Retina (tissue), 1 donor: ENCODE measurements around the gene CFAP92.

Experiments
- DNase-seq: peaks from one replicate; pipeline ENCODE4 v3.0.0-alpha.2; 2016

Gene CFAP92

GRCh38 chr3:128975276-128975675 is 18.6 kb downstream of the CFAP92 start:
- DNase-seq = no peak

GRCh38 chr3:128973988-128974564 is 19.8 kb downstream of the CFAP92 start:
- no peak for DNase-seq

GRCh38 chr3:128971421-128972100 is 22.3 kb downstream of the CFAP92 start:
- DNase-seq = no peak

GRCh38 chr3:128970740-128971047 is 23.2 kb downstream of the CFAP92 start:
- no peak for DNase-seq

- DNase-seq = peak; percentile 78
Observed at GRCh38 chr3:128969993-128970739, 23.7 kb downstream of the CFAP92 start.

GRCh38 chr3:128967748-128968355 is 26.0 kb downstream of the CFAP92 start:
- no peak for DNase-seq

GRCh38 chr3:128965818-128966217 is 28.1 kb downstream of the CFAP92 start:
- DNase-seq = no peak

GRCh38 chr3:128965280-128965679 is 28.6 kb downstream of the CFAP92 start:
- no peak for DNase-seq

- no peak for DNase-seq
Observed at GRCh38 chr3:128956440-128956839, 37.4 kb downstream of the CFAP92 start.

- DNase-seq = peak; percentile 25
Observed at GRCh38 chr3:128950223-128950938, 43.5 kb downstream of the CFAP92 start.

GRCh38 chr3:128949158-128949557 is 44.7 kb downstream of the CFAP92 start:
- DNase-seq = no peak

- no peak for DNase-seq
Observed at GRCh38 chr3:128946411-128946810, 47.5 kb downstream of the CFAP92 start.

GRCh38 chr3:128945878-128946175 is 48.0 kb downstream of the CFAP92 start:
- no peak for DNase-seq

- no peak for DNase-seq
Observed at GRCh38 chr3:128945041-128945877, 48.6 kb downstream of the CFAP92 start.

- no peak for DNase-seq
Observed at GRCh38 chr3:128942161-128942952, 51.5 kb downstream of the CFAP92 start.

GRCh38 chr3:128940252-128940651 is 53.6 kb downstream of the CFAP92 start:
- DNase-seq = no peak

- no peak for DNase-seq
Observed at GRCh38 chr3:128936341-128936740, 57.5 kb downstream of the CFAP92 start.

GRCh38 chr3:128935922-128936321 is 58.0 kb downstream of the CFAP92 start:
- no peak for DNase-seq

GRCh38 chr3:128933922-128934253 is 60.0 kb downstream of the CFAP92 start:
- no peak for DNase-seq

- DNase-seq = no peak
Observed at GRCh38 chr3:128933213-128933921, 60.5 kb downstream of the CFAP92 start.
